Measurements from ENCODE around the gene FCRLB.

DNA sequence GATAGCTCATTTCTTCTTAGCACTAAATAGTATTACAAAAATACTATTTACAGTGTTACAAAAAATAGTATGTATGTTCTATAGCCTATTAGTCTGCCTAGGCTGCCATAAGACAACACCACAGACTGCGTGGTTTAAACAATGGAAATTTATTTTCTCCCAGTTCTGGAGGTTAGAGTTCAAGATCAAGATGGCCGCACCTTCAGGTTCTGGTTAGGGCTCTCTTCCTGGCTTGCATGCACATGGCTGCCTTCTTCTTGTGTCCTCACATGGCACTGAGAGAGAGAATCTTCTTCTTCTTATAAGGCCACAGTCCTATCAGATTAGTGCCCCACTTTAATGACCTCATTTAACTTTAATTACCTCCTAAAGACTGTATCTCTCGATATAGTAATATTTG is 48.9 kb downstream of the FCRLB start:
- TF ChIP-seq CREB1 (CRISPR knock-in tag; IDR thresholded peaks at IDR 0.05; ENCODE audit: low read depth), result no peak
- TF ChIP-seq, protein P1, sequence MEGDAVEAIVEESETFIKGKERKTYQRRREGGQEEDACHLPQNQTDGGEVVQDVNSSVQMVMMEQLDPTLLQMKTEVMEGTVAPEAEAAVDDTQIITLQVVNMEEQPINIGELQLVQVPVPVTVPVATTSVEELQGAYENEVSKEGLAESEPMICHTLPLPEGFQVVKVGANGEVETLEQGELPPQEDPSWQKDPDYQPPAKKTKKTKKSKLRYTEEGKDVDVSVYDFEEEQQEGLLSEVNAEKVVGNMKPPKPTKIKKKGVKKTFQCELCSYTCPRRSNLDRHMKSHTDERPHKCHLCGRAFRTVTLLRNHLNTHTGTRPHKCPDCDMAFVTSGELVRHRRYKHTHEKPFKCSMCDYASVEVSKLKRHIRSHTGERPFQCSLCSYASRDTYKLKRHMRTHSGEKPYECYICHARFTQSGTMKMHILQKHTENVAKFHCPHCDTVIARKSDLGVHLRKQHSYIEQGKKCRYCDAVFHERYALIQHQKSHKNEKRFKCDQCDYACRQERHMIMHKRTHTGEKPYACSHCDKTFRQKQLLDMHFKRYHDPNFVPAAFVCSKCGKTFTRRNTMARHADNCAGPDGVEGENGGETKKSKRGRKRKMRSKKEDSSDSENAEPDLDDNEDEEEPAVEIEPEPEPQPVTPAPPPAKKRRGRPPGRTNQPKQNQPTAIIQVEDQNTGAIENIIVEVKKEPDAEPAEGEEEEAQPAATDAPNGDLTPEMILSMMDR (conservative IDR thresholded peaks at IDR 0.05; ENCODE audit: low read depth in 2 of 2), result no peak
- TF ChIP-seq, protein P2, sequence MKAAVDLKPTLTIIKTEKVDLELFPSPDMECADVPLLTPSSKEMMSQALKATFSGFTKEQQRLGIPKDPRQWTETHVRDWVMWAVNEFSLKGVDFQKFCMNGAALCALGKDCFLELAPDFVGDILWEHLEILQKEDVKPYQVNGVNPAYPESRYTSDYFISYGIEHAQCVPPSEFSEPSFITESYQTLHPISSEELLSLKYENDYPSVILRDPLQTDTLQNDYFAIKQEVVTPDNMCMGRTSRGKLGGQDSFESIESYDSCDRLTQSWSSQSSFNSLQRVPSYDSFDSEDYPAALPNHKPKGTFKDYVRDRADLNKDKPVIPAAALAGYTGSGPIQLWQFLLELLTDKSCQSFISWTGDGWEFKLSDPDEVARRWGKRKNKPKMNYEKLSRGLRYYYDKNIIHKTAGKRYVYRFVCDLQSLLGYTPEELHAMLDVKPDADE (IDR thresholded peaks at IDR 0.05), result no peak
- no peak for TF ChIP-seq EZH2 (IDR thresholded peaks at IDR 0.05; ENCODE audit: low read depth, unreplicated experiment)
- TF ChIP-seq NANOG (IDR thresholded peaks at IDR 0.05; ENCODE audit: borderline replicate concordance), result no peak
- TF ChIP-seq, protein P3, sequence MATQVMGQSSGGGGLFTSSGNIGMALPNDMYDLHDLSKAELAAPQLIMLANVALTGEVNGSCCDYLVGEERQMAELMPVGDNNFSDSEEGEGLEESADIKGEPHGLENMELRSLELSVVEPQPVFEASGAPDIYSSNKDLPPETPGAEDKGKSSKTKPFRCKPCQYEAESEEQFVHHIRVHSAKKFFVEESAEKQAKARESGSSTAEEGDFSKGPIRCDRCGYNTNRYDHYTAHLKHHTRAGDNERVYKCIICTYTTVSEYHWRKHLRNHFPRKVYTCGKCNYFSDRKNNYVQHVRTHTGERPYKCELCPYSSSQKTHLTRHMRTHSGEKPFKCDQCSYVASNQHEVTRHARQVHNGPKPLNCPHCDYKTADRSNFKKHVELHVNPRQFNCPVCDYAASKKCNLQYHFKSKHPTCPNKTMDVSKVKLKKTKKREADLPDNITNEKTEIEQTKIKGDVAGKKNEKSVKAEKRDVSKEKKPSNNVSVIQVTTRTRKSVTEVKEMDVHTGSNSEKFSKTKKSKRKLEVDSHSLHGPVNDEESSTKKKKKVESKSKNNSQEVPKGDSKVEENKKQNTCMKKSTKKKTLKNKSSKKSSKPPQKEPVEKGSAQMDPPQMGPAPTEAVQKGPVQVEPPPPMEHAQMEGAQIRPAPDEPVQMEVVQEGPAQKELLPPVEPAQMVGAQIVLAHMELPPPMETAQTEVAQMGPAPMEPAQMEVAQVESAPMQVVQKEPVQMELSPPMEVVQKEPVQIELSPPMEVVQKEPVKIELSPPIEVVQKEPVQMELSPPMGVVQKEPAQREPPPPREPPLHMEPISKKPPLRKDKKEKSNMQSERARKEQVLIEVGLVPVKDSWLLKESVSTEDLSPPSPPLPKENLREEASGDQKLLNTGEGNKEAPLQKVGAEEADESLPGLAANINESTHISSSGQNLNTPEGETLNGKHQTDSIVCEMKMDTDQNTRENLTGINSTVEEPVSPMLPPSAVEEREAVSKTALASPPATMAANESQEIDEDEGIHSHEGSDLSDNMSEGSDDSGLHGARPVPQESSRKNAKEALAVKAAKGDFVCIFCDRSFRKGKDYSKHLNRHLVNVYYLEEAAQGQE (IDR thresholded peaks at IDR 0.05; ENCODE audit: unreplicated experiment), result no peak
- TF ChIP-seq POLR2AphosphoS5 (IDR thresholded peaks at IDR 0.05; ENCODE audit: low read depth), result no peak

Data from GM23338 (cell line).